Liver (tissue), 9 donors: ENCODE results near the gene FAM111A. TPM values are rescaled to one million over a fixed set of nuclear protein-coding genes. Genes with fewer than 3 reads are reported as not detected.
"Not testable (repeated sequence)": the region's sequence is repeated elsewhere in the genome, so short reads cannot be mapped to it uniquely, and the experiment has no call there.

ENCODE experiments used
- DNase-seq: peaks from one replicate; pipeline ENCODE4 v3.0.0-alpha.2; 2017; ENCODE audit warnings: low spot score
- H3K27ac ChIP-seq, 2 donors: one replicate each; pipeline ENCODE4 v1.7.0; 2013; ENCODE audit warnings: inconsistent platforms in 2 of 2, low read length in 2 of 2, control low read depth in 1 of 2, low read depth in 1 of 2, mild to moderate bottlenecking in 1 of 2
- H3K27me3 ChIP-seq, 4 donors: one replicate each; pipeline versions ENCODE4 v1.6.1 to v1.7.0; 2013; ENCODE audit warnings: low read length in 3 of 4, inconsistent platforms in 1 of 4, mild to moderate bottlenecking in 1 of 4, moderate library complexity in 1 of 4; ENCODE audit not compliant: control insufficient read depth in 4 of 4, insufficient read depth in 4 of 4
- H3K36me3 ChIP-seq, 4 donors: one replicate each; pipeline versions ENCODE4 v1.6.1 to v1.7.0; 2013; ENCODE audit warnings: low read length in 3 of 4, mild to moderate bottlenecking in 3 of 4, low read depth in 1 of 4, moderate library complexity in 1 of 4; ENCODE audit not compliant: control insufficient read depth in 4 of 4, insufficient read depth in 3 of 4
- H3K4me1 ChIP-seq, 4 donors: one replicate each; pipeline versions ENCODE4 v1.6.1 to v1.7.0; 2013; ENCODE audit warnings: low read length in 3 of 4, mild to moderate bottlenecking in 3 of 4, moderate library complexity in 1 of 4; ENCODE audit not compliant: control insufficient read depth in 4 of 4, insufficient read depth in 4 of 4
- H3K4me3 ChIP-seq, 3 donors: one replicate each; pipeline versions ENCODE4 v1.6.1 to v1.7.0; 2013; ENCODE audit warnings: low read length in 3 of 3, control low read depth in 1 of 3, low read depth in 1 of 3, mild to moderate bottlenecking in 1 of 3
- H3K9ac ChIP-seq, 2 donors: one replicate each; pipeline ENCODE4 v1.7.0; 2013; ENCODE audit warnings: low read length in 2 of 2, mild to moderate bottlenecking in 2 of 2, moderate library complexity in 2 of 2, control low read depth in 1 of 2, low read depth in 1 of 2
- H3K9me3 ChIP-seq, 4 donors: one replicate each; pipeline versions ENCODE4 v1.6.1 to v1.7.0; 2013; ENCODE audit warnings: low read length in 3 of 4; ENCODE audit not compliant: control insufficient read depth in 4 of 4
- CTCF ChIP-seq: fragments of 150-350 bp; IDR thresholded peaks from 2 replicates; pipeline ENCODE4 v1.5.1; 2017; ENCODE audit warnings: improper control_type of control experiment, low read depth, low read length; ENCODE audit not compliant: missing input control
- EGR1 ChIP-seq, 2 donors: IDR thresholded peaks; 2 replicates each; pipeline ENCODE4 v1.6.1; 2016 to 2018; ENCODE audit warnings: antibody characterized with exemption in 2 of 2, low read depth in 2 of 2
- FOXA1 ChIP-seq: IDR thresholded peaks from 2 replicates; pipeline ENCODE4 v1.6.1; 2016; ENCODE audit warnings: antibody characterized with exemption
- GABPA ChIP-seq, 2 donors: IDR thresholded peaks in 1 of 2; conservative IDR thresholded peaks in 1 of 2; 2 replicates each; pipeline ENCODE4 v1.6.1; 2016; ENCODE audit warnings: antibody characterized with exemption in 2 of 2, mild to moderate bottlenecking in 1 of 2, moderate library complexity in 1 of 2
- HNF4A ChIP-seq, 2 donors: conservative IDR thresholded peaks; 2 replicates each; pipeline ENCODE4 v1.6.1; 2016; ENCODE audit warnings: antibody characterized with exemption in 2 of 2, mild to moderate bottlenecking in 2 of 2
- JUND ChIP-seq, 2 donors: IDR thresholded peaks; 2 replicates each; pipeline ENCODE4 v1.6.1; 2016; ENCODE audit warnings: antibody characterized with exemption in 2 of 2
- MAX ChIP-seq: IDR thresholded peaks from 2 replicates; pipeline ENCODE4 v1.6.1; 2016; ENCODE audit warnings: antibody characterized with exemption
- NR2F2 ChIP-seq: IDR thresholded peaks from 2 replicates; pipeline ENCODE4 v1.6.1; 2016; ENCODE audit warnings: antibody characterized with exemption
- RAD21 ChIP-seq, 2 donors: IDR thresholded peaks; 2 replicates each; pipeline ENCODE4 v1.6.1; 2016; ENCODE audit warnings: antibody characterized with exemption in 2 of 2, mild to moderate bottlenecking in 2 of 2
- REST ChIP-seq: IDR thresholded peaks from 2 replicates; pipeline ENCODE4 v1.6.1; 2016; ENCODE audit warnings: antibody characterized with exemption, mild to moderate bottlenecking
- RXRA ChIP-seq, 2 donors: IDR thresholded peaks; 2 replicates each; pipeline ENCODE4 v1.6.1; 2017 to 2018; ENCODE audit warnings: antibody characterized with exemption in 2 of 2, mild to moderate bottlenecking in 1 of 2
- SP1 ChIP-seq: IDR thresholded peaks from 2 replicates; pipeline ENCODE4 v1.6.1; 2018; ENCODE audit warnings: antibody characterized with exemption, mild to moderate bottlenecking
- YY1 ChIP-seq: IDR thresholded peaks from 2 replicates; pipeline ENCODE4 v1.6.1; 2016; ENCODE audit warnings: antibody characterized with exemption, mild to moderate bottlenecking
- ZBTB33 ChIP-seq: IDR thresholded peaks from 2 replicates; pipeline ENCODE4 v1.6.1; 2016; ENCODE audit warnings: antibody characterized with exemption
- WGBS: extraction: QIAGEN DNeasy Blood & Tissue Kit; methylation state at CpG from one replicate; pipeline ENCODE4 v1.1.7; 2013; 5-methylcytosine and 5-hydroxymethylcytosine counted together
- polyA plus RNA-seq, 2 donors: library from polyadenylated mRNA; stranded (reverse) in 1 of 2; unstranded in 1 of 2; fragments of 200-250 nt in 1 of 2; fragments of >200 nt in 1 of 2; fragmentation: Nextera tagmentation in 1 of 2; extraction: Ambion mirVana in 1 of 2; gene quantifications; one replicate each; pipeline versions ENCODE4 v1.2.1 to v1.2.3, GENCODE V29; 2013 to 2015
- total RNA-seq, 2 donors: library from RNA; depleted of rRNA; stranded (reverse); fragments of >200 nt; gene quantifications; one replicate each; pipeline ENCODE4 v1.2.3, GENCODE V29; 2014
- donor health status: healthy.
- donor health status: healthy.
- donor health status: healthy.
- donor health status: healthy.
- donor health status: healthy.

Gene FAM111A
- total and polyA plus RNA-seq, 4 donors = 5.9 to 27.0 (median 14.2) TPM

- peak; percentile 48 to 52 for TF ChIP-seq RXRA (IDR thresholded peaks at IDR 0.05)
- peak; percentile 44 to 46 for TF ChIP-seq HNF4A (conservative IDR thresholded peaks at IDR 0.05)
- TF ChIP-seq JUND (IDR thresholded peaks at IDR 0.05) = peak in 1 of 2 donors; percentile 19
- not testable (repeated sequence) for H3K9me3 ChIP-seq, H3K4me1 ChIP-seq, H3K27me3 ChIP-seq, H3K27ac ChIP-seq, H3K9ac ChIP-seq, H3K36me3 ChIP-seq, H3K4me3 ChIP-seq, DNase-seq
- WGBS = 27% methylated on average over 5 of the region's 5 CpGs
Observed at GRCh38 chr11:59095972-59096575, 46.6 kb upstream of the FAM111A start.

GRCh38 chr11:59097113-59097708, 45.4 kb upstream of the FAM111A start:
- DNase-seq = peak; percentile 61
- WGBS = 87% methylated on average over 5 of the region's 5 CpGs
- peaks cover 0 to 6% (median under 1%) of the 10 kb centered on the region in 4 donors for H3K4me1 ChIP-seq

More at GRCh38 chr11:59097113-59097708, 45.4 kb upstream of the FAM111A start:
- no peaks in the 10 kb centered on the region for H3K36me3 ChIP-seq
- H3K27me3 ChIP-seq = no peaks in the 10 kb centered on the region
- no peaks in the 10 kb centered on the region for H3K9me3 ChIP-seq
- H3K27ac ChIP-seq = no peak overlapping the region
- H3K9ac ChIP-seq = no peak overlapping the region
- TF ChIP-seq MAX (no peak), FOXA1 (no peak), YY1 (no peak), ZBTB33 (no peak), RXRA (IDR thresholded peaks at IDR 0.05) (no peak), REST (no peak), HNF4A (conservative IDR thresholded peaks at IDR 0.05) (no peak), JUND (IDR thresholded peaks at IDR 0.05) (no peak), NR2F2 (no peak), EGR1 (IDR thresholded peaks at IDR 0.05; ENCODE audit: low read depth in 2 of 2) (no peak), SP1 (no peak), GABPA (IDR thresholded peaks at IDR 0.05 in 1 of 2, conservative IDR thresholded peaks at IDR 0.05 in 1 of 2) (no peak), RAD21 (IDR thresholded peaks at IDR 0.05) (peak; percentile 66 to 78), CTCF (peak; percentile 65)
- no peak overlapping the region for H3K4me3 ChIP-seq
